Limb (tissue), 2 donors: ENCODE data around the gene TAF3.

Experiments
- DNase-seq, 2 donors: peaks; one replicate each; pipeline ENCODE4 v3.0.0-alpha.2; 2016; ENCODE audit errors: extremely low spot score in 2 of 2

The TAF3 gene

DNA sequence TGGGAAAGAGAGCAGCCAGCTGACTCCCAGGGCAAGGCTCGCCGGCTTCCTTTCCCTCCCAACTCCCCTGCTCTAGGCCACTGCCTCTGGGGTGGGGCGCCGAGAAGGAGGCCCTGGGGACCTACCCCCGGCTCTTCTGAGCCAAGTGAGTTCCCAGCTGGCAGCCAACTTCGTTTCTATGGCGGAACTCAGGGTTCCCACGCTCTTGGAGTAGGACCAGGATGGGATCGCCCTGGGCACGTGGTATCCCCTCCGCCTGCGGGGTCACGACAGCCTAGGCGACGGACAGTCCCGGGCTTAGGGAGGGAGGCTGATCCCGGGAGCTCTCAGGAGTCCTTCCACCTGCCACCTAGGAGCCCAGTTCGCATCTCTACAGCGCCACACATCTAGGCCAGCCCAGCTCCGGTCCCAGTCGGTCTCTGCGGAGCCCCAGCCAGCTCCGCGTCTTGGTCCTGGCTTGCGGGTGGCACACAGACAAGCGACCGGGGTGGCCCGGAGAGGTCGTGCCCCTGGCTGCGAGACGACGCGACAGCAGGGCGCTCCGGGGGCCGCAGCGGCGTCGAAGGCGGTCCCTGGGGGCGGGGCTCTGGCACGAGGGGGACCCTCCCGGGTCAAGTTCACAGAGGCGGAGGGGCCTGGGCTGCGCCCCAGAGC is 215.6 kb downstream of the TAF3 start:
- DNase-seq: peak in 1 of 2 donors; percentile 51

DNA sequence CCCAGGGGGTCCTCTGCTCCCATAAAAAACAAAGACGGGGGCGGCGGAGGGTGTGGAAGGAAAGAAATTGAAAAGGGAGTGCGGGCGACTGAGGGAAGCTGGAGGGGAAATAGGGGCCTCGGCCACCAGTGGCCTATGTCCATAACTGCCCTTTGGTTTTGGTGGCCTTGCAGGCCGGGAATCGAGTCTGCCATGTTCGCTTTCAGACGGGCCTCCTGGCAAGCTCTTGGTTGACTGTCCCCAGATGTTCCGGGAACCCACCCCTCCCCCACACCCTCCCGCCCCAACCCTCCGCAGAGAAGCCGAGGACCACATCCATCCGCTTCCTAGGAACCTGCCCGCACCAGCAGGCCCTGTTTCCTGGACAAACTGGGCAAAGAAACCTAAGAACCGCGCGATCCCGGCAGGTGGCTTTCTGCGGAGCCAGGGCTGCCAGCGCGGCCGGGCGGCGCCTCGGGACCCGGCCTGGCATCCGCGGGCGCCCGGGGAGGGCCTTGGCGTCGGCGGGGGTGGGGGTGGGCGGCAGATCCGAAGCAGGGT is 216.2 kb downstream of the TAF3 start:
- peak in 1 of 2 donors; percentile 59 for DNase-seq

GRCh38 chr10:8035006-8035640 is 216.8 kb downstream of the TAF3 start:
- DNase-seq: peak in 1 of 2 donors; percentile 40

DNA sequence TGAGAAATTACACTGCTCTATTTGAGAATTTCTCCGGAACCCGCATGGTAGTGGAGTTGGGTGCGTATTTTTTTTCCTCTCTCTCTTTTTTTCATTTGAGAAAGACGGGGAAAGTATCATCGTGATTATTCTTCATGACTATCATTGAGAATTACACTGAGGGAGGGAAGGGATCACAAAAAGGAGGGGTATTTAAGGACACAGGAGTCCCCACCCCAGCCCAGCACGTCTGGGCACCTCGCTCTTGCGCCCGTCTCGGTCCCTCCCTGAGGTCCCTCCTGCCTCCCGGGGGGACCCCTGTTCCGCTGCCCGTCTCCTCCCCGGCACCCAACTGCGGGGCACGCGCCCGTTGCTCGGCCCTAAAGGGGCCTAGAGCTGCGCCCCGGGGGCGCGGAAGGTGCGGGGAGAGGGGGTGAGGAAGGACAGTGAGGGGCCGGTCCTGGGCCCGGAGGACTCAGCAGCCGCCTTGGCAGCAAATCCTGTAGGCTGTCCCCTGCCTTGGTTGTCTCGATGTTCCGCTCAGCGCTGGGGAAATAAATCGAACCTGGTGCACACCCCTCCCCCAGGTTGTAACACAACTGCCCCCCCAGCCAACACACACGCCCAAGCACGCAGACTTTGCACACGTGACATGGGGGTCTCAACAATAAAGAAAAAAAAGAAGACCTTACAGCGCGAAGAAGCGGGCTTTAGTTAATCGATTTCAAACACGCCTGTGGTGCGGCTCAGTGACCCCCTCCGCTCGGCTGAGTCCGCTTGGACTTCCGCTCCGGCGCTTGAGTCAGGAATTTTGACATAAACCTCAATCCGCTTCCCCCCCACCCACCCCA is 217.6 kb downstream of the TAF3 start:
- DNase-seq: peak in 1 of 2 donors; percentile 44

GRCh38 chr10:8036506-8037198 is 218.3 kb downstream of the TAF3 start:
- no peak for DNase-seq

DNA sequence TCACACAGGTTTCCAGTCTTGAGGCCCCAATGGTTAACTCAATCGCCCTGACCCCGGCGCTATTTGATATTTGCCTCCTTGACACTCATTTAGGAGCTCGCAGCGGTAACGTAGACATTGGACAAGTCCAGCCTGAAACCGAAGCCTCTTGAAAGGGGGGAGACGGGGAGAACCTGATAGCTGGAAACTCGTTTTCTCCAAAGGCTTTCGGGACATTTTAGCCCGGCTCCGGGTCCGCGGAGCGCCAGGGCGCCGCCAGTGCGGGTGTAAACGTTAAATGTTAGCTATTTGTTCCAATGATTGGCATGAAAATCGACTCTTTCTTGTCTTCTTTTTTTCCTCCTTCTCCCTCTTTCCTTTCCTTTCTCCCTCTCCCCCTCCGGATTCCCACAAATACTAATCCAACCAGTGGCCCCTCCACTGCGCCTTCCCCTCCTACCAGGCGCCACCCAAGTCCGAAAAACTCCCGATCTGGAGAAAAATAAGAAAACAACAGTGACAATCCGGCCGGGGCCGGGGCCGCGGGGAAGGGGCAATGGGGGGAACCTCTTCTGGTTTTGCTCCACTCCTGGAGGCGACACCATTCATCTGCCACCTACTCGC is 219.0 kb downstream of the TAF3 start:
- peak in 1 of 2 donors; percentile 58 for DNase-seq

- DNase-seq: peak in 1 of 2 donors; percentile 44
Measured at GRCh38 chr10:8037941-8038894, 219.9 kb downstream of the TAF3 start.

DNA sequence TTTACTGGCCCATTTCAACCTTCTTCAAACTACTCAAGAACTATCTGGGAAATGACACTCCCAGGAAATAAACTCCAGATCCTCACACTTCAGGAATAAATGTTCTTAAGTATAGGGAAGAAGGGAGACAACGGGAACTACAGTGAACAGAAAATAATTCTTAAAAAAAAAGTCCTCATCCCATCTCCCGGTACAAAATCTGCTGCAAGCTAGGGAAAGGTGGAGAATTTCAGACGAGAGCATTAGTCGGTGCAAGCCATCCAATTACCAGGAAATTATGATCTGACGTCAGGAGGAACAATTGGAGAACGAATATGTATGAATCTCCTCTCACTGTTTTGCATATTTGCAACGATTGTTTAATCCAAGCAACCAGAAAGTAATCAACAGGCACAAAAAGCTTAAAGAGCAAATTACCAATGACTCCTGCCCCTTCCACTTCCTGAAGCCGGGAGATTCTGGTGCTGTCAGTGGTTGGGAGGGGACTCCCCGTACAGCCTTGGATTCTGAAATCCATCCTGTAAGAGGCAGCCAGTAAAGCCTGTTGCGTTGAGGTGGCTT is 221.1 kb downstream of the TAF3 start:
- no peak for DNase-seq

GRCh38 chr10:8040651-8041050 is 222.3 kb downstream of the TAF3 start:
- DNase-seq: no peak

DNA sequence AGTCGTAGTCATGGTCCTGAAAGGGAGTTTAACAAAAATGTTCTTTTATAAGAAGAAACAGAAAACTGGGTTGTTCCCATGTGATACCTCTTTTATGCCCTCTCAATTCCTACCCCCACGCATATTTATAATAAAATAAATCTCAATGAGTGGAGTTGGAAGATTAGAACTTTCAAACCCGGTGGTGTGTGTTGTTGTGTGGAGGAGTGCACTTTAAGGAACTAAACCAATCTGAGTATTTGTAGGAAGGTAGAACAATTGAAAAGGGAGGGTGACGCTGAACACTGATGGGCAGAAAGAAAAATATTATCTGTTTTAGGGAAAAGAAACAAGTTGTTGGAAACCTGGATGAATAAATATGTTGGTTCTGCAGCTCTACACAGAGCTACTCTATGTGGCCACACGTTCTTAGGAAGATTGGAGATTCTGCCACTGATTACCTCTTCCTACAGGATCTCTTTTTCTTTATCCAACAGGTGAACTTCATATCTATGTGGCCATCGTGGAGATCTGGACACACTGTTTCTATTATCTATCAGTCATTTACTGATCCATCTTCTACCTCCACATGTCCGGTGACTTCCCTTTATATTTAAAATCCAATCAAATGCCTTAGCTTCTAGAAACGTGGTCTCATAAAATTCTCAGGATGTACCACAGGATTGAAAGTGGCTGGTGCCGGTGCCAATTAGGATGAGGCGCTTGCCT is 223.1 kb downstream of the TAF3 start:
- no peak for DNase-seq

- no peak for DNase-seq
Measured at GRCh38 chr10:8041992-8042720, 223.9 kb downstream of the TAF3 start.

- DNase-seq: peak in 1 of 2 donors; percentile 38
Measured at GRCh38 chr10:8042721-8043568, 224.6 kb downstream of the TAF3 start.

DNA sequence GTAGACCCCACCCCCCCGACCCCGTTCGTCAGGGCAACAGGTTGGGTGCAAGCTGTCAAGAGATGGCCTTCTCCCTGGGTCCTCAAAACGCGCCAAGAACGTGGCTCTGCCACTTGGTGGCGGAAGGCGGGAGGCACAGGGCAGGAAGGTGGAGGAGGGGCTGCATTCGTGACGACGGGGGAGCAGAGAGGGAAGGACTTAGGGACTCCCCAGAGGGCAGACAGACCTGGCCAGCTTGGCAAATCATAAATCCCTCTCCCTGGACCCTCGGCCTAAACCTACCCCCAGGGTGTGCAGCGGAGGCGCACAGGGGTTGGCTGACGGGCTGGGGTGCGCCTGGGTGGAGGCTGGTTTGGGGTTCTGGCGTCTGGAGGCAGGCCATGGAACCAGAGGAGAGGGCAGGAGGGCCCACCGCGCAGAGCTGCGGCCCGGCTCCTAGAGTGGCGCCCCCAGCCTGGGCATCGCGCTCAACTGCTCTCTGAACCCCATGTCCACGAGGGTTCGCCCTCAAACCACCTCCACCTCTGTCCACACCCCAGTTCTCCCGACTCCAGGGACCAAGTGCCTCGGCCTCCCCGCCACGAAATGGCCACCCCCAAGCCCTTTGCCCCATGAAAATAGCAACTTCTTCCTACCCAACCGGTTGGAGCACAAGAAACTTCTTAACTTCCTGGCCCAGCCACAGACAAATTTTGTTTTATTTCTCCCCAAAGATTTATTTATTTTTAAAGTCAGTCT is 225.4 kb downstream of the TAF3 start:
- DNase-seq: peak in 1 of 2 donors; percentile 47

DNA sequence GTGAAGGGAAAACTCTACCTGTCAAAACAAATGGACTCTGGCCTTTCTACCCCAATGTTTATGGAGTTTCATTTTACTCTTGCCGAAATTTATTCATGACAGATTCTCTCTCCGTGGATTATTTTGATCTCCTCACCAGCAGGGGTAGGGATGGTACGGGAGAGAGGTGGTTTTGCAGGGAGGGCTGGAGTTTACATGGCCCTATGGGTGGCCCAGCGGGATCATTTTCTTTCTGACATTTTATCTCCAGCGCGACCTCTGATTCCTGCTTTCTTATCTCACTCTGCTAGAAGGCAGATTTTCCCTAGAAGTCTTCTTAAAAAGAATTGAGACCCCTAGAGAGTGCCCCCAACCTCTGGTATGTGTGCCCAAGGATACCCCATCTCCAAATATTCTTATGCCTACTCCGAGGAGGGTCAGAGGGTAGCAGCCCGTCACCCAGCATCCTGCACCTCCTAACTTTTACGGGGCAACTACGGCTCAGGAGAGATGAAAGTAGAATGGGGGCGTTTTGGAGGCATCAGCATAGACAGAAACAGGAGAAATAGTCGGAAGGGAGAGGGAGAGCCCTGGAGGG is 226.1 kb downstream of the TAF3 start:
- no peak for DNase-seq

GRCh38 chr10:8044908-8045725 is 226.8 kb downstream of the TAF3 start:
- DNase-seq: peak in 1 of 2 donors; percentile 52
